GF-D8 (cell line): ENCODE measurements around the gene TBCCD1.
"Not testable (repeated sequence)": the region's sequence is repeated elsewhere in the genome, so short reads cannot be mapped to it uniquely, and the experiment has no call there.

Experiments
- DNase-seq: peaks from one replicate; lab custom pipeline; 2025; lab: John Stamatoyannopoulos, UW

The TBCCD1 gene

GRCh38 chr3:186552408-186553031 lies 14.6 kb downstream of the TBCCD1 start:
- DNase-seq = no peak

DNA sequence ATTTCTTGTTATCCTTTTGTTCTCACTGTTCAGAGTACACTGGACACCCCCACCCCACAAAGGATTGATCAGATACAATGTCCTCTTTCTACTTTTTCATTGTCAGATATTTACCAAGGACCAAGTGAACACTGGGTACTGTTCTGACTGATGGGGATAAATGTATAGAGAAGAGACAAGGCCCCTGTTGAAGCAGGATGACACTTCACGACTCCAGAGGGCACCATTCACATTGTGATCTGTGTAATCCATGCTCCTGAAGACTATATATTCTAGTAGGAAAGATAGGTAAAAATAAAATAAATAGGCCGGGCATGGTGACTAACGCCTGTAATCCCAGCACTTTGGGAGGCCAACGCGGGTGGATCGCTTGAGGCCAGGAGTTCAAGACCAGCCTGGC lies 15.8 kb downstream of the TBCCD1 start:
- DNase-seq = no peak

- DNase-seq = no peak
Measured at GRCh38 chr3:186549497-186549896, 17.6 kb downstream of the TBCCD1 start.

- no peak for DNase-seq
Measured at GRCh38 chr3:186544281-186544680, 22.9 kb downstream of the TBCCD1 start, which contains the start of gene CRYGS. TSS of gene CRYGS (minus strand) at chr3:186544380. CDS start at chr3:186544326, 54 bp downstream.

GRCh38 chr3:186540835-186541226 lies 26.3 kb downstream of the TBCCD1 start:
- no peak for DNase-seq

GRCh38 chr3:186540221-186540834 lies 26.8 kb downstream of the TBCCD1 start:
- peak; percentile 35 for DNase-seq

GRCh38 chr3:186538779-186539178 lies 28.4 kb downstream of the TBCCD1 start:
- DNase-seq = no peak

DNA sequence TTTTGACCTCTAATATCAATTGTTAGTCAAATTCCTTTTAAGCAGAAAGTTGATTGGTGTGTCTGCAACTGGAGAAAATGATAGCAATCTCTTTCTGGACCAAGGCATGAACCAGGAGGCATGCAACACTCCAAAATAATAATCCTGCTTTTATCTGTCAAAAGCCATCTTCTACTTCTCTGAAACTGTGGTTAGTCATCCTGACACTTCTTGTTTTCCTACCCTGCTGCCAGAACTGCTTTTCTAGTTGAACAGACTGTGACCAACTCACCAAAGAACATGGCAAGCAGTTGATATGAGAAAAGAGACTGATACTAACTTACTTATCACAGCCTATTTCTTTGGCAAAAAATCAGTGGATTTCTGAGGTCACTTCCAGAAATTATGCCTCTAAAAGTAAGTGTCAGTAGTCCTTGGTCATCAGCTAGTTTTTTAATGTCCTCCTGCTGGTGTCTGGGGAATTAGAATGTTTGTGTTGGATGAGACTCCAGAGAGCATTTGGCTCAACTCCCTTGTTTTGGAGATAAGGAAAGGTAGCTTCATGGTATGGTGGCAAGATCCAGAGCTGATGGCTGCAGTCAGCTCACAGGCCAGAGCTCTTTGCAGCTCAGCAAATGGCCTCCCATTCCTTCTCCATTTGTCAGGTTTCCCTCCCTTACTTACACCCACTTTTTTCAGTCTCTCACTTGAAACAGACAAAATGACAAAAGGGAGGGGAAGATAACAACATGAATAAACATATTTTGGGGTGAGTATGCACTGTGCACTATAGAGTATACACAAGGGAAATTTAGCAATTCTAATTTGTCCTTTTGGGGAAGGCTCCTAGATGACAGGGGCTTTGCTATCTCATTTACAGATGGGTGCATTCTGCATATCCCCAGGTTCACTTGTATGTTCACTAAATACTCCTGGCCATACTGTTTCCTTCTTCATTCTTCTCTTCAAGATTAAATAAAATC lies 30.0 kb downstream of the TBCCD1 start:
- DNase-seq = peak; percentile 24

GRCh38 chr3:186534113-186534669 lies 32.9 kb downstream of the TBCCD1 start:
- DNase-seq = peak; percentile 46

- DNase-seq = peak; percentile 73
Measured at GRCh38 chr3:186532598-186533072, 34.5 kb downstream of the TBCCD1 start.

GRCh38 chr3:186531694-186532093 lies 35.4 kb downstream of the TBCCD1 start:
- DNase-seq = not testable (repeated sequence)

GRCh38 chr3:186530415-186530814 lies 36.7 kb downstream of the TBCCD1 start:
- DNase-seq = no peak

DNA sequence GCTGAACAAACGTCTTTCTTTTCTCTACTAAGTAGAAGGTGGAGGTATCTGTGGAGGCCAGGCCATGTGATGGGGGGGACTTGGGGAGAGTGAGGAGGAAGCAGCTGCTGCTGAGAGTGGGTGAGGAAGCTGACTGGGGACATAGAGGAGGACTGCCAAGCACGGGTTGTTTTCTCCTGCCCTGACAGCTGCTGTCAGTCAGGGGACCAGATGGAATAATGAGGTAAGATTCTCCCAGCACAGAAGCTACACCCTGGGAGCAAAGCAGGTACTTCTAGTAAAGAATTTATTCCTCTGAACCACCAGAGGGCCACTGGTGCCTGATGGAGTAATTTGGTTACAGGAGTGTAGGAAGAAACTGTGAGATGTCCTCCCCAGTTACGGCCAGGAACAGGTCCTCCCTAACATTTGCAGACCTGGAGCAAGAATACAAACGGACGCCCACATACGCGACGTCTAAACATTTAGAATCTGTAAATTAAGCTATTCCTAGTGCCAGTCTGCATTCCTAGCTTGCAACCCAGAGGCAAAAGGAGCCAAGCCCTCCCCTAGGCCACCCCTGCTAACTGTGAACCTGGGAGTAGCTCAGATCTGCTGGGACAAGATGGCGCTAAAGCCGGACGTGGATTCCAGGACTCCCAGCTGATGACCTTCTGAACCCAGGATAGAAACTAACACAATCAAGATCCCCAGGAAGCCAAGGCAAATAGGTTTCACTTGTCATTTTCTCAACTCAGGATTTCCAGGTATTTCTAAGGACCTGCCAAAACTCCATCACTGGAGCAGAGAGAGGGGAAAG lies 37.7 kb downstream of the TBCCD1 start:
- peak; percentile 33 for DNase-seq

DNA sequence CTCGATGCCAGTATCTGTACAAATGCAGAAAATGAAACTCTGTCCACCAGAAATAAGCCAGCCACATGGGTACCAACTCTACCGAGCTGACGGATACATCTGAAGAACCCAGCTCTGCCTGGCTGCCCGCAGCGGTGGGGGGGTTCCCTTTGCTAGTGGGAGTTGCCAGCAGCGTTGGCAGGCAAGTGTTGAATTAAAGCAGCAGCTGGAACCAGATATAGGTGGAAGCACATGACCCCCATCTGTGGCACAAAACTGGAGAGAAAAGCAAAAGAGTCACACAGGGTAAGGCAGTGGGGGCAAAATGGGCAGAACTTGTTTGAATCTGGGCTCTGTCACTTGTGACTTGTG lies 40.9 kb downstream of the TBCCD1 start:
- DNase-seq = no peak

- DNase-seq = no peak
Measured at GRCh38 chr3:186525369-186526255, 41.5 kb downstream of the TBCCD1 start.

DNA sequence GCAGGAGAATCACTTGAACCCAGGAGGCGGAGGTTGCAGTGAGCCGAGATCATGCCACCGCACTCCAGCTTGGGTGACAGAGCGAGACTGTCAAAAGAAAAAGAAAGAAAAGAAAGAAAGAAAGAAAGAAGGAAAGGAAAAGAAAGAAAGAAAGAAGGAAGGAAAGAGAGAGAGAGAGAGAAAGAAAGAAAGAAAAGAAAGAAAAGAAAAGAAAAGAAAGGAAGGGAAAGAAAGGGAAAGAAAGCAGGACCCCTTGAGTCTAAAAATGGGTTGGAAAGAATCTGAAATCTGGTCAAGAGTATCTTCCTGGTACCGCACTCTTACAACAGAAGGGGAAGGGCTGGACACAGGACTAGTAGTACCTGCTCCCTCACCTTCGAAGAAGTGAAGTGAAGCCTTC lies 42.5 kb downstream of the TBCCD1 start:
- DNase-seq = no peak

DNA sequence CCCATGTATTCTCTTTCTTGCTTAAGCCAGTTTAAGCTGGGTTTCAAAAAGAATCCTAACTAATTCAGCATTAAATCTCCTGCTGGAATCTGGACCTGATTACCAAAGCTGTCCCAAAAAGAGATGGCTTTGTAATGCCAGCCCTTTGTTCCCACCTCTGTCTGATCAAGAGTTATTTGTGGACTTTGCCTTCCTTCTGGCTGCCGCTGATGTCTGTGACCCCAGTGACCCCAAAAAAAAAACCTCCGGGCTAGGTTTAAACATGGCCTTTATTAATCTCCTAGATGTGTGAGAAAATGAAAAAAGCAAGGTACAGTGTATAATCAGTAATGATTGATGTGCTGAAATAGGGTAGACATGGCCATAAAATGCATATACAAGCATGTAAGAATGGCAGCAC lies 43.7 kb downstream of the TBCCD1 start:
- DNase-seq = no peak

- no peak for DNase-seq
Measured at GRCh38 chr3:186523022-186523421, 44.1 kb downstream of the TBCCD1 start.

DNA sequence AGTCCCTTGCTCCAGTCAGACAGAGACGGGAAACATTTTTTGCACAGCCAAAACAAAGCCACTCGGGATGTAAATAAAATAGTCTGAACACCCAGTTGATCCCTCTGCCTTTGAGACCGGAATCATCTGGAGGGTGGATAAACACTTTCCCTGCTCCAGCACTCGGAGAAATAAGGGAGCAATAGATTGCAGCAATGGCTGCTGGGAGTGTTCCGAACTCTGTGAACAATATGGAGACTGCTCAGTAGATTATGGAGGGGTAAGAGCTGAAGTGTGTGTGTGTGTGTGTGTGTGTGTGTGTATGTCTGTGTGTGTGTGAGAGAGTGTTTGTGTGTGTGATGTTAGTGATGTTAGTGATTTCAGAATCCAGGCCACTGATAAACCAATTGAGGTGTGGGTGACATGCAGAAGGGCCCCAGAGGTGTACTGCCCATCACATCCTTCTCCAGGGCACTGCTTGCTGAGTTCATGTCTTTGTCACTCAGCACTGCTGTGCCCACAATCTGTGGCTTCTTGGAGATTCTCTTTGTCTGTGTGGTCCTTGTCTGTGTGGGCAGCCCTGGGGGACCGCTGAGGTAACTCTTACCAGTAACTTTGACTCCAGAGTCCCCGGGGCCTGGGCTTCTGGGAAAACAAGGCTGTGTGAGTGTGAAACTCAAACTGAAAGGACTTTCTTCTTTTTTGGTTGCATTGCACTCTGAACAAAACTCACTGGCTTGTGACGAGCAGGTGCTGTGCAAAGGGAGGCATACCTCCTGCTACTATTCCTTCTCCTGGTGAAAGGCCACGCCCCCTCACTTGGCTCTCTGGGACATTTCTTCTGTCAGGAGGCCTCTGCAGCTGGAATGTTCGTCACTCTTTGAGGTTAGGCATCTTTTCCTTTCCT lies 45.9 kb downstream of the TBCCD1 start:
- DNase-seq = no peak
